Measurements from ENCODE around the gene GNAQ.

The GNAQ gene

DNA sequence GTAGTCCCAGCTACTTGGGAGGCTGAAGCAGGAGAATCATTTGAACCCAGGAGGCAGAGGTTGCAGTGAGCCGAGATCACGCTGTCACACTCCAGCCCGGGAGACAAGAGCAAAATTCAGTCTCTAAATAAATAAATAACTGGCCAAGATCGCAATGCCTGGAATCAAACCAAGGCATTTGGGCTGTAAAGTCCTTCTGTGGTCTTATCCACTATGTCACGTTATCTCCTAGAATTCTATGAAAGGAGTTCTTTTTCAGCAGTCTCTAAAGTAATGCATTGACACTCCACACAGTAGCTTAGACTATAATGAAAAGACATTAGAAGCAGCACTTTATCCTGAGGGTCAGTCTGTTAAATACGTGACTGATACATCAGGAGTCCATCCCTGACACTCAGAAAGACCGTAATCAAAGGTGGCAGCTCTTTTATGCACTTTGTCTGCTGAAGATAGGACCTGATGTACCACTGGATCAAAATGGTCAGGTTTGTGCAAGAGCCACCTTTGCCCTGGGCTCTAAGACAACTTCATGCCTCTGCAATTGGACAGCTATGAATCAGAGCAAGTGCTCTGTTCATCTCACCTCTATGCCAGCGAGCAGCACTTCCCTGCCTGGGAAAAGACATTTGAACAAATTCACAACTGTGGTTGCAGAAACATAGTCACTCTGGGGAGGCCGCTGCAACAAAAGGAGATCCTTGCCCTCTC is 351.8 kb downstream of the GNAQ start:
- Histone ChIP-seq H3K4me1 (ENCODE audit: control extremely low read depth in 1 of 4, control insufficient read depth in 4 of 4, insufficient read depth in 4 of 4, low read length in 3 of 4) (no peaks in the 10 kb centered on the region), H3K27ac (ENCODE audit: insufficient read depth in 1 of 2, low read depth in 1 of 2, low read length in 2 of 2, poor library complexity in 1 of 2, severe bottlenecking in 2 of 2) (no peak overlapping the region), H3K9me3 (ENCODE audit: control extremely low read depth in 1 of 5, control insufficient read depth in 4 of 5, insufficient read depth in 2 of 5, low read depth in 1 of 5, low read length in 4 of 5) (no peaks in the 10 kb centered on the region), H3K27me3 (replicated peaks in 2 of 5; ENCODE audit: control insufficient read depth in 4 of 5, insufficient read depth in 5 of 5, low read length in 4 of 5) (no peaks in the 10 kb centered on the region), H3K36me3 (ENCODE audit: control insufficient read depth in 4 of 4, insufficient read depth in 4 of 4, low read length in 3 of 4) (no peaks in the 10 kb centered on the region), H3K4me3 (ENCODE audit: control insufficient read depth in 1 of 7, extremely low read depth in 1 of 7, insufficient read depth in 4 of 7, low read depth in 2 of 7, low read length in 6 of 7) (no peak overlapping the region)
- ChIA-PET CTCF (no interaction called here), POLR2A (no interaction called here)
- no peak for DNase-seq
- WGBS (ENCODE audit: insufficient coverage) = over 99% methylated on average over 9 of the region's 9 CpGs

DNA sequence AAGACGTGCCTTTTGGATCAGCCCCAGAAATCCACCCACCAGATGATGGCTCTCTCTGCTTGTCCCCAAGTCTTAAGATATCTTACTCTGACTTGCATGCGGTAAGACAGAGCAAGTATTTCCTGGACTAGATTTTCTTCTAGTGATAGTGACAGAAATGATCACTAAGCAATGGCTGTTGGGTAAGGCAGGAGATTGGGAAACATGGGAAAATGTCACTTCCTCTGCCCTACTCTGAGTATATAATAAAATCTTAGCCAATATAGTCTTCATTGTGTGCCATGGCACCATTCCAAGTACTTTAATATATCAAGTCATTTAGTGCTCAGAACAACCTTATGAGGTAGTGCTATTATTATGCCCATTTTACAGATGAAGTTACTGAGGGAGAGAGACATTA is 352.5 kb downstream of the GNAQ start:
- H3K27me3 ChIP-seq (replicated peaks in 2 of 5; ENCODE audit: control insufficient read depth in 4 of 5, insufficient read depth in 5 of 5, low read length in 4 of 5) = no peaks in the 10 kb centered on the region
- H3K27ac ChIP-seq (ENCODE audit: insufficient read depth in 1 of 2, low read depth in 1 of 2, low read length in 2 of 2, poor library complexity in 1 of 2, severe bottlenecking in 2 of 2) = no peak overlapping the region
- ChIA-PET CTCF (no interaction called here), POLR2A (no interaction called here)
- H3K36me3 ChIP-seq (ENCODE audit: control insufficient read depth in 4 of 4, insufficient read depth in 4 of 4, low read length in 3 of 4) = no peaks in the 10 kb centered on the region
- H3K9me3 ChIP-seq (ENCODE audit: control extremely low read depth in 1 of 5, control insufficient read depth in 4 of 5, insufficient read depth in 2 of 5, low read depth in 1 of 5, low read length in 4 of 5) = no peaks in the 10 kb centered on the region
- DNase-seq = peak in 1 of 3 donors; percentile 9
- no peak overlapping the region for H3K4me3 ChIP-seq (ENCODE audit: control insufficient read depth in 1 of 7, extremely low read depth in 1 of 7, insufficient read depth in 4 of 7, low read depth in 2 of 7, low read length in 6 of 7)
- WGBS (ENCODE audit: insufficient coverage) = 90% methylated on average over 1 of the region's 2 CpGs
- no peaks in the 10 kb centered on the region for H3K4me1 ChIP-seq (ENCODE audit: control extremely low read depth in 1 of 4, control insufficient read depth in 4 of 4, insufficient read depth in 4 of 4, low read length in 3 of 4)

DNA sequence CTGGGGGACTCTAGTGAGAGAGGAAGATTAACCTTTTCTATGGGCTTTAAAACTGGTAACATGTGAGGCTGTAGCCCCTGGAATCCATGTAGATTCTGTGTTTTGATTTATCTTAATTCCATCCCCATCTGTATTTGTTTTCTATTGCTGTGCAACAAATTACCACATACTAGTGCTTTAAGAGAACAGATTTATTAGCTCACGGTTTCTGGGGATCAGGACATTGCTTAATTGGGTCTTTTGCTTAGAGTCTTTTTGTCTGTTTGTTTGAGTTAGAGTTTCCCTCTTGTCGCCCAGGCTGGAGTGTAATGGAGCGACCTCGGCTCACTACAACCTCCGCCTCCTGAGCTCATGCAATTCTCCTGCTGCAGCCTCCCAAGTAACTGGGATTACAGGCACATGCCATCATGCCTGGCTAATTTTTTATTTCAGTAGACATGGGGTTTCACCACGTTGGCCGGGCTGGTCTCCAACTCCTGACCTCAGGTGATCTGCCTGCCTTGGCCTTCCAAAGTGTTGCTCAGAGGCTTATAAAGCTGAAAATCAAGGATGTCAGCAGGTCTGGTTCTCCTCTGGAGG is 353.6 kb downstream of the GNAQ start:
- ChIA-PET CTCF (no interaction called here), POLR2A (no interaction called here)
- no peak for DNase-seq
- H3K27me3 ChIP-seq (replicated peaks in 2 of 5; ENCODE audit: control insufficient read depth in 4 of 5, insufficient read depth in 5 of 5, low read length in 4 of 5) = no peaks in the 10 kb centered on the region
- WGBS (ENCODE audit: insufficient coverage) = 96% methylated on average over 6 of the region's 7 CpGs
- H3K4me1 ChIP-seq (ENCODE audit: control extremely low read depth in 1 of 4, control insufficient read depth in 4 of 4, insufficient read depth in 4 of 4, low read length in 3 of 4) = no peaks in the 10 kb centered on the region
- no peak overlapping the region for H3K27ac ChIP-seq (ENCODE audit: insufficient read depth in 1 of 2, low read depth in 1 of 2, low read length in 2 of 2, poor library complexity in 1 of 2, severe bottlenecking in 2 of 2)
- no peaks in the 10 kb centered on the region for H3K36me3 ChIP-seq (ENCODE audit: control insufficient read depth in 4 of 4, insufficient read depth in 4 of 4, low read length in 3 of 4)
- no peaks in the 10 kb centered on the region for H3K9me3 ChIP-seq (ENCODE audit: control extremely low read depth in 1 of 5, control insufficient read depth in 4 of 5, insufficient read depth in 2 of 5, low read depth in 1 of 5, low read length in 4 of 5)
- H3K4me3 ChIP-seq (ENCODE audit: control insufficient read depth in 1 of 7, extremely low read depth in 1 of 7, insufficient read depth in 4 of 7, low read depth in 2 of 7, low read length in 6 of 7) = no peak overlapping the region

DNA sequence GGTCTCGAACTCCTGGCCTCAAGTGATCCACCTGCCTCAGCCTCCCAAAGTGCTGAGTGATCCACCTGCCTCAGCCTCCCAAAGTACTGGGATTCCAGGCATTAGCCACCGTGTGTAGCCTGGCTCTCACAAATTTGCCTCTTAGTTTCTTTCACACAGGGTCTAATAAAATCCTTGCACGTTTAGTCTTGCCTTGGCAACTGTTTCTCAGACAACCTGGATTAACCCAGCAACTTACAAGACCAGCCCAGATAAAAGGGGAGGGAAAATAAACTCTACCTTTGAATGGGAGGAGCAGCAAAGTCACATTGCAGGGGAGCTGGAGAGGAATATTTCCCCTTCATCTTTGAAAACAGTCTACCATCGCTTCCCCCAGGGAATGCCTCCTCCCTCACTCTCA is 354.2 kb downstream of the GNAQ start:
- Histone ChIP-seq H3K4me1 (ENCODE audit: control extremely low read depth in 1 of 4, control insufficient read depth in 4 of 4, insufficient read depth in 4 of 4, low read length in 3 of 4) (no peaks in the 10 kb centered on the region), H3K4me3 (ENCODE audit: control insufficient read depth in 1 of 7, extremely low read depth in 1 of 7, insufficient read depth in 4 of 7, low read depth in 2 of 7, low read length in 6 of 7) (no peak overlapping the region), H3K36me3 (ENCODE audit: control insufficient read depth in 4 of 4, insufficient read depth in 4 of 4, low read length in 3 of 4) (no peaks in the 10 kb centered on the region), H3K27me3 (replicated peaks in 2 of 5; ENCODE audit: control insufficient read depth in 4 of 5, insufficient read depth in 5 of 5, low read length in 4 of 5) (no peaks in the 10 kb centered on the region), H3K9me3 (ENCODE audit: control extremely low read depth in 1 of 5, control insufficient read depth in 4 of 5, insufficient read depth in 2 of 5, low read depth in 1 of 5, low read length in 4 of 5) (no peaks in the 10 kb centered on the region), H3K27ac (ENCODE audit: insufficient read depth in 1 of 2, low read depth in 1 of 2, low read length in 2 of 2, poor library complexity in 1 of 2, severe bottlenecking in 2 of 2) (no peak overlapping the region)
- CTCF ChIA-PET = no interaction called here
- WGBS (ENCODE audit: insufficient coverage) = 97% methylated on average over 4 of the region's 4 CpGs
- POLR2A ChIA-PET = no interaction called here
- no peak for DNase-seq

DNA sequence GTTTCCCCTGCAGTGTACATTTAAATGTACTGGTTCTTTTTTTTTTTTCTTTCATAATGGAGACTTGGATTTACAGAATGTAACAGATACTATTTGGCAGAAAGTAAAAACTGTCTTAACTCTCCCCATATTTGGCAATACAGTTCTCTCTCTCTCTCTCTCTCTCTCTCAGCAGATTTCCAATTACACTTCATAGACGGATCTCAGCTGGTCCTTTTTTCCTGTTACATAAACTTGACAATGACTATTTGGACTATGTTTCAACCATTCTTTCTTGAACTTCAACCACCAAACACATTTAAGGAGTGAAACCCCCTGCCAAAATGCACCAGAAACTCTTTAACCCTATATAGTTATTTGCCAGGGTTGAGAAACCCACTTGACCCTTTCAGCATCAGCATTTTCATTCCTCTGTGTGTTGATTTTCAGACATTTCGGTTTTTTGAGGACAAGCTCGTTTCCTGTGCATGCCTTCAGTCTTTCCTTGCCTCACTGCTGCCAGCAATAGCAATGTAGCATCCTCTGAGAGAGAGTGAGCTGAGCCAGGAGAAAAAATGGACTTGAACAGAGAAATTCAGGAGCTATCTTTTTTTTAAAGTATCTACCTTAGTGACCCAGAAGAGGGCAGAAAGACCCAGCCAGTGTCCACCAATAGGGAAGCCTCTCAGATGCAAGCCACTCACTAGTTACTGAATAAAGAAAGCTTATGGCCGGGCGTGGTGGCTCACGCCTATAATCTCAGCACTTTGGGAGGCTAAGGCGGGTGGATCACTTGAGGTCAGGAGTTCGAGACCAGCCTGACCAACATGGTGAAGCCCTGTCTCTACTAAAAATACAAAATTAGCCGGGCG is 357.4 kb downstream of the GNAQ start:
- Histone ChIP-seq H3K4me3 (ENCODE audit: control insufficient read depth in 1 of 7, extremely low read depth in 1 of 7, insufficient read depth in 4 of 7, low read depth in 2 of 7, low read length in 6 of 7) (no peak overlapping the region), H3K9me3 (ENCODE audit: control extremely low read depth in 1 of 5, control insufficient read depth in 4 of 5, insufficient read depth in 2 of 5, low read depth in 1 of 5, low read length in 4 of 5) (no peaks in the 10 kb centered on the region), H3K4me1 (ENCODE audit: control extremely low read depth in 1 of 4, control insufficient read depth in 4 of 4, insufficient read depth in 4 of 4, low read length in 3 of 4) (no peaks in the 10 kb centered on the region), H3K36me3 (ENCODE audit: control insufficient read depth in 4 of 4, insufficient read depth in 4 of 4, low read length in 3 of 4) (no peaks in the 10 kb centered on the region), H3K27me3 (replicated peaks in 2 of 5; ENCODE audit: control insufficient read depth in 4 of 5, insufficient read depth in 5 of 5, low read length in 4 of 5) (no peaks in the 10 kb centered on the region), H3K27ac (ENCODE audit: insufficient read depth in 1 of 2, low read depth in 1 of 2, low read length in 2 of 2, poor library complexity in 1 of 2, severe bottlenecking in 2 of 2) (no peak overlapping the region)
- 85% methylated on average over 6 of the region's 10 CpGs for WGBS (ENCODE audit: insufficient coverage)
- ChIA-PET POLR2A (no interaction called here), CTCF (interaction anchor here (0.9 to 1.6 kb wide), 2 partner anchors 22 to 74 kb away, joined by 3 to 4 read pairs; no protein-coding TSS in a partner anchor)
- DNase-seq = peak in 2 of 3 donors; percentile 27 to 31

DNA sequence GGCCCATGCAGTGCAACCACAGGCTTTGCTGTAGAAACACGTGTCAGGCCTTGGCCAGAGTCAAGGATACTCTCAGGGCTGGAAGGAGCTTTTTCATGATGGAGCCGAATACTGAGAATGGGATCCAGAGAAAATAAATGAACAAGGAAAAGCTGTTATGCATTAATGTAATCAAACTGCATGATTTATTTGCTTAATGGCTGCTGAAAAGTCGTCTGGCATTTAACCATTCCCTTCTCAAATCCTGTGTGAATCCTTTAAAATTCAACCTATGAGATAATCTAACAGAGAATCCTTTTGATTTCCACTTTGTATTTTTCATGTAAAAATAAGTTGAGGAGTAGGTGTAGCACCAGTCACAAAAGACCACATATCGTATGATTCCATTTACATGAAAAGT is 359.4 kb downstream of the GNAQ start:
- no peaks in the 10 kb centered on the region for H3K4me1 ChIP-seq (ENCODE audit: control extremely low read depth in 1 of 4, control insufficient read depth in 4 of 4, insufficient read depth in 4 of 4, low read length in 3 of 4)
- CTCF ChIA-PET = no interaction called here

DNA sequence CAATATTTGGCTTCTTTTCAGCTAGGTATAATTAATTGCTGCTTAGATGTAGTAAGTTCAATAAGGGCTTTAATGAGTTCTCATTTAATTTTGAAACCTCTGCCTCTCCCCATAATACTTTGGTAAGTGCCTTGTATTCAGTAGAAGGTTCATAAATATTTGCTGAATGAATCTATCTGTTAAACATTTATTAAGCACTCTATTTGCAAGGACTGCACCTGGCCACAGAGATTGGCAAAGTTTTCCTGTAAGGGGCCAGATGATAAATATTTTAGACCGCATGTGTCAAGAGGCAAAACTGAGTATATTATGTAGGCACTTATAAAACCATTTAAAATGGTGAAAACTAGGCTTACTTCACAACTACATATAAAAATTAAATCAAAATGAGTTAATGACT is 364.5 kb downstream of the GNAQ start:
- CTCF ChIA-PET = no interaction called here
- DNase-seq = no peak
- no CpG with 5 or more reads among the region's 1 CpG for WGBS (ENCODE audit: insufficient coverage)

More for the DNA sequence above, 359.4 kb downstream of the GNAQ start:
- H3K9me3 ChIP-seq (ENCODE audit: control extremely low read depth in 1 of 5, control insufficient read depth in 4 of 5, insufficient read depth in 2 of 5, low read depth in 1 of 5, low read length in 4 of 5) = no peaks in the 10 kb centered on the region
- H3K27ac ChIP-seq (ENCODE audit: insufficient read depth in 1 of 2, low read depth in 1 of 2, low read length in 2 of 2, poor library complexity in 1 of 2, severe bottlenecking in 2 of 2) = no peak overlapping the region
- WGBS (ENCODE audit: insufficient coverage) = 94% methylated on average over 2 of the region's 4 CpGs
- no peak for DNase-seq
- POLR2A ChIA-PET = no interaction called here
- H3K4me3 ChIP-seq (ENCODE audit: control insufficient read depth in 1 of 7, extremely low read depth in 1 of 7, insufficient read depth in 4 of 7, low read depth in 2 of 7, low read length in 6 of 7) = no peak overlapping the region
- no peaks in the 10 kb centered on the region for H3K27me3 ChIP-seq (replicated peaks in 2 of 5; ENCODE audit: control insufficient read depth in 4 of 5, insufficient read depth in 5 of 5, low read length in 4 of 5)
- no peaks in the 10 kb centered on the region for H3K36me3 ChIP-seq (ENCODE audit: control insufficient read depth in 4 of 4, insufficient read depth in 4 of 4, low read length in 3 of 4)

More for the DNA sequence above, 364.5 kb downstream of the GNAQ start:
- Histone ChIP-seq H3K36me3 (ENCODE audit: control insufficient read depth in 4 of 4, insufficient read depth in 4 of 4, low read length in 3 of 4) (no peaks in the 10 kb centered on the region), H3K9me3 (ENCODE audit: control extremely low read depth in 1 of 5, control insufficient read depth in 4 of 5, insufficient read depth in 2 of 5, low read depth in 1 of 5, low read length in 4 of 5) (no peaks in the 10 kb centered on the region), H3K4me1 (ENCODE audit: control extremely low read depth in 1 of 4, control insufficient read depth in 4 of 4, insufficient read depth in 4 of 4, low read length in 3 of 4) (no peaks in the 10 kb centered on the region), H3K27me3 (replicated peaks in 2 of 5; ENCODE audit: control insufficient read depth in 4 of 5, insufficient read depth in 5 of 5, low read length in 4 of 5) (no peaks in the 10 kb centered on the region), H3K27ac (ENCODE audit: insufficient read depth in 1 of 2, low read depth in 1 of 2, low read length in 2 of 2, poor library complexity in 1 of 2, severe bottlenecking in 2 of 2) (no peak overlapping the region), H3K4me3 (ENCODE audit: control insufficient read depth in 1 of 7, extremely low read depth in 1 of 7, insufficient read depth in 4 of 7, low read depth in 2 of 7, low read length in 6 of 7) (no peak overlapping the region)
- POLR2A ChIA-PET = no interaction called here

Data from common myeloid progenitor, CD34-positive (primary cell).